ENCODE measurements around the gene LCE2A. TPM values are rescaled to one million over a fixed set of nuclear protein-coding genes. Genes with fewer than 3 reads are reported as not detected.

The LCE2A gene
- total and polyA plus RNA-seq, 2 of the 8 experiments (the other 6 are each of a cell fraction or from before 2014, with no cell fraction given) = not detected

- Histone ChIP-seq H4K5ac (ENCODE audit: insufficient read length, low read depth, low read length) (no peak overlapping the region), H3K79me1 (ENCODE audit: low read depth, low read length) (no peaks in the 10 kb centered on the region), H3K23me2 (ENCODE audit: low read depth, low read length) (no peaks in the 10 kb centered on the region), H3K4me3 (ENCODE audit: extremely low read depth in 1 of 4, insufficient read depth in 2 of 4, low read depth in 3 of 4, low read length in 4 of 4) (no peak overlapping the region), H2BK20ac (ENCODE audit: low read length) (no peak overlapping the region), H3K4me1 (replicated peaks in 1 of 4; ENCODE audit: control insufficient read depth in 3 of 4, insufficient read depth in 4 of 4, low read length in 3 of 4) (no peaks in the 10 kb centered on the region), H3K14ac (ENCODE audit: insufficient read length) (no peak overlapping the region), H3K4me2 (ENCODE audit: insufficient read depth in 1 of 2, low read depth in 2 of 2, low read length in 2 of 2) (no peak overlapping the region), H2AFZ (ENCODE audit: low read length) (no peak overlapping the region), H3K18ac (ENCODE audit: extremely low read depth, low read length) (no peak overlapping the region), H3K27ac (ENCODE audit: low read depth, low read length) (no peak overlapping the region), H2BK15ac (ENCODE audit: low read length) (no peak overlapping the region), H2BK120ac (replicated peaks; ENCODE audit: low read depth, low read length) (no peak overlapping the region), H4K20me1 (replicated peaks in 1 of 2; ENCODE audit: control insufficient read depth in 1 of 2, insufficient read depth in 2 of 2, low read length in 2 of 2) (no peaks in the 10 kb centered on the region), H2BK12ac (ENCODE audit: low read depth, low read length) (no peak overlapping the region), H3K36me3 (ENCODE audit: control insufficient read depth in 2 of 4, insufficient read depth in 4 of 4, low read length in 3 of 4) (no peaks in the 10 kb centered on the region), H2BK5ac (ENCODE audit: low read depth, low read length) (no peak overlapping the region), H2AK5ac (ENCODE audit: low read depth, low read length) (no peak overlapping the region), H4K91ac (replicated peaks; ENCODE audit: insufficient read length, low read length) (no peak overlapping the region), H3K56ac (replicated peaks; ENCODE audit: insufficient read length, low read depth, low read length) (no peak overlapping the region), H3K9ac (replicated peaks in 1 of 4; ENCODE audit: extremely low read depth in 1 of 4, low read depth in 3 of 4, low read length in 3 of 4) (no peak overlapping the region), H4K8ac (ENCODE audit: extremely low read depth, insufficient read depth, low read length) (no peak overlapping the region), H3K79me2 (ENCODE audit: control insufficient read depth in 1 of 2, insufficient read depth in 2 of 2, low read length in 2 of 2) (no peaks in the 10 kb centered on the region), H3K4ac (replicated peaks; ENCODE audit: insufficient read length, low read depth, low read length) (no peak overlapping the region), H3K9me3 (ENCODE audit: insufficient read depth in 2 of 2, low read depth in 1 of 2, low read length in 1 of 2) (peaks cover 62 to 64% of the 10 kb centered on the region in 2 experiments), H3K27me3 (replicated peaks in 1 of 4; ENCODE audit: control insufficient read depth in 3 of 4, extremely low read depth in 1 of 4, insufficient read depth in 3 of 4, low read length in 3 of 4) (no peaks in the 10 kb centered on the region), H3K23ac (ENCODE audit: insufficient read length) (no peak overlapping the region)
- no peak for DNase-seq (ENCODE audit: low read depth in 1 of 2, low spot score in 2 of 2)
- 74% methylated on average over 2 of the region's 2 CpGs; no CpG with 5 or more reads in 1 of the 2 experiments for WGBS, 2 experiments (ENCODE audit: extremely low coverage in 1 of 2, insufficient coverage in 1 of 2, insufficient read length in 1 of 2, insufficient replicate concordance in 2 of 2, low coverage in 1 of 2, low lambda C conversion rate in 2 of 2, missing lambda C conversion rate in 1 of 2)
- no peak for FAIRE-seq
- ChIA-PET POLR2A (ENCODE audit: partially characterized antibody) (no interaction called here), CTCF (ENCODE audit: partially characterized antibody) (interaction anchor here (1.0 kb wide), 1 partner anchor 16 kb away, joined by 3 read pairs; no protein-coding TSS in a partner anchor)
- TF ChIP-seq SP4 (IDR thresholded peaks at IDR 0.05; ENCODE audit: low read length) = no peak
Measured at GRCh38 chr1:152656459-152656858, 41.7 kb upstream of the LCE2A start.

All from H1 (cell line).